K562 (cell line): ENCODE measurements around the gene OR8B8. TPM values are rescaled to one million over a fixed set of nuclear protein-coding genes. Genes with fewer than 3 reads are reported as not detected.

Source experiments
- CTCF ChIP-seq, 3 experiments: IDR thresholded peaks in 2 of 3; conservative IDR thresholded peaks in 1 of 3; 2 replicates each; pipeline ENCODE4 v1.5.1; 2011 to 2012; ENCODE audit warnings: low read length in 3 of 3, mild to moderate bottlenecking in 3 of 3, control low read depth in 2 of 3, improper control_type of control experiment in 1 of 3, inconsistent platforms in 1 of 3, low read depth in 1 of 3, mixed read lengths in 1 of 3, moderate library complexity in 1 of 3; ENCODE audit not compliant: insufficient read depth in 2 of 3
- FOSL1 ChIP-seq: fragments of 200-800 bp; sonication (Bioruptor generic); conservative IDR thresholded peaks from 2 replicates; pipeline ENCODE4 v1.6.1; 2016; ENCODE audit warnings: missing genetic modification characterization, missing compliant biosample characterization
- FOXA3 ChIP-seq, 2 experiments: fragments of 450-650 bp in 1 of 2; sonication (generic) in 1 of 2; formaldehyde crosslinking; IDR thresholded peaks in 1 of 2; conservative IDR thresholded peaks in 1 of 2; 2 replicates each; pipeline versions ENCODE4 v1.4.0 to v1.8.0; 2020 to 2022; ENCODE audit warnings: mild to moderate bottlenecking in 2 of 2, missing genetic modification reagents in 1 of 2
- JUND ChIP-seq, 2 experiments: IDR thresholded peaks; 2 replicates in 1 of 2; 3 replicates in 1 of 2; pipeline ENCODE4 v1.6.1; 2011; ENCODE audit warnings: borderline replicate concordance in 2 of 2, low read depth in 2 of 2, low read length in 2 of 2, improper control_type of control experiment in 1 of 2, missing biosample characterization in 1 of 2, missing genetic modification characterization in 1 of 2, missing genetic modification reagents in 1 of 2
- RAD21 ChIP-seq, 2 experiments: fragments of 250-450 bp in 1 of 2; fragments of 450-650 bp in 1 of 2; sonication (Bioruptor Pico) in 1 of 2; formaldehyde crosslinking in 1 of 2; IDR thresholded peaks in 1 of 2; conservative IDR thresholded peaks in 1 of 2; 2 replicates each; pipeline versions ENCODE4 v1.4.0 to v1.8.0; 2020 to 2022; ENCODE audit warnings: mild to moderate bottlenecking in 2 of 2, moderate library complexity in 1 of 2
- REST ChIP-seq, 2 experiments: fragments of 450-650 bp; formaldehyde crosslinking in 1 of 2; IDR thresholded peaks; 2 replicates each; pipeline versions ENCODE4 v1.4.0 to v1.6.1; 2014 to 2020; ENCODE audit warnings: mild to moderate bottlenecking in 2 of 2, borderline replicate concordance in 1 of 2, low read depth in 1 of 2
- SMC3 ChIP-seq: conservative IDR thresholded peaks from 2 replicates; pipeline ENCODE4 v1.6.1; 2011; ENCODE audit warnings: low read depth, low read length, improper control_type of control experiment; ENCODE audit not compliant: insufficient read depth
- SREBF2 ChIP-seq: sonication (generic); formaldehyde crosslinking; IDR thresholded peaks from 2 replicates; pipeline ENCODE4 v1.4.0; 2020; ENCODE audit warnings: mild to moderate bottlenecking, missing genetic modification reagents
- TEAD1 ChIP-seq, 2 experiments: fragments of 450-650 bp in 1 of 2; sonication (generic) in 1 of 2; formaldehyde crosslinking; IDR thresholded peaks; 2 replicates each; pipeline versions ENCODE4 v1.4.0 to v1.8.0; 2020 to 2022; ENCODE audit warnings: mild to moderate bottlenecking in 2 of 2, missing genetic modification reagents in 1 of 2
- TEAD2 ChIP-seq: fragments of 450-650 bp; IDR thresholded peaks from 2 replicates; pipeline ENCODE4 v1.6.1; 2016; ENCODE audit warnings: missing genetic modification characterization, control low read depth, missing compliant biosample characterization
- TEAD4 ChIP-seq, 2 experiments: sonication (generic) in 1 of 2; formaldehyde crosslinking in 1 of 2; IDR thresholded peaks; 2 replicates each; pipeline versions ENCODE4 v1.6.1 to v1.8.0; 2012 to 2022; ENCODE audit warnings: borderline replicate concordance in 1 of 2, inconsistent platforms in 1 of 2, low read length in 1 of 2, mild to moderate bottlenecking in 1 of 2, missing genetic modification reagents in 1 of 2
- polyA plus RNA-seq, 8 experiments: library from polyadenylated mRNA; depleted of rRNA in 4 of 8; stranded (reverse) in 5 of 8; unstranded in 3 of 8; fragments of >200 nt; fragmentation: Nextera tagmentation in 2 of 8; fragmentation: Illumina TruSeq in 1 of 8; extraction: Ambion mirVana in 2 of 8; extraction: Trizol in 1 of 8; gene quantifications; 2 replicates each; pipeline versions ENCODE4 v1.2.1 to v1.2.3, GENCODE V29; 2011 to 2014; ENCODE audit warnings: inconsistent platforms in 1 of 8, missing spikeins in 1 of 8
- total RNA-seq, 7 experiments: library from RNA; depleted of rRNA in 6 of 7; stranded (reverse); fragments of >200 nt in 6 of 7; fragmentation: Illumina TruSeq in 2 of 7; extraction: Trizol in 2 of 7; gene quantifications; 2 replicates each; pipeline versions ENCODE4 v1.2.1 to v1.2.3, GENCODE V29; 2011 to 2021; ENCODE audit warnings: low replicate concordance in 1 of 7

The OR8B8 gene
- total and polyA plus RNA-seq, 9 of the 15 experiments (the other 6 are each of a cell fraction or from before 2014, with no cell fraction given): 0.18 TPM; not detected in 8

GRCh38 chr11:124402326-124402922 lies 43.1 kb downstream of the OR8B8 start (continued):
- TF ChIP-seq REST (IDR thresholded peaks at IDR 0.05; ENCODE audit: borderline replicate concordance): peak; percentile 59; the same call in 1 of the 2 replicates
- TF ChIP-seq REST (CRISPR knock-in tag; IDR thresholded peaks at IDR 0.05; ENCODE audit: low read depth): no peak
- TF ChIP-seq CTCF (IDR thresholded peaks at IDR 0.05 in 2 of 3, conservative IDR thresholded peaks at IDR 0.05 in 1 of 3; ENCODE audit: insufficient read depth in 2 of 3, low read depth in 1 of 3, low read length in 3 of 3): peak; percentile 75 to 79 (median 78)
- peak; percentile 60 for TF ChIP-seq FOSL1 (tag)
- TF ChIP-seq JUND (IDR thresholded peaks at IDR 0.05; ENCODE audit: borderline replicate concordance, low read depth, low read length): peak; percentile 83; the same call in 1 of the 2 replicates
- peak; percentile 73; the same call in 2 of the 3 replicates for TF ChIP-seq JUND (tag; IDR thresholded peaks at IDR 0.05; ENCODE audit: borderline replicate concordance, low read depth, low read length)
- 0 out of 2 replicates have a peak, but pooled peaks have one; percentile 30 for TF ChIP-seq TEAD2 (tag)
- TF ChIP-seq TEAD4 (IDR thresholded peaks at IDR 0.05; ENCODE audit: low read length): peak; percentile 50
- no peak for TF ChIP-seq TEAD4 (CRISPR knock-in tag; IDR thresholded peaks at IDR 0.05; ENCODE audit: borderline replicate concordance)
- peak in 1 of 2 experiments; percentile 83; a peak in 2 of 4 replicates for TF ChIP-seq TEAD1 (CRISPR knock-in tag; IDR thresholded peaks at IDR 0.05)
- TF ChIP-seq SMC3: peak; percentile 60; the same call in 1 of the 2 replicates
- TF ChIP-seq FOXA3 (CRISPR knock-in tag; conservative IDR thresholded peaks at IDR 0.05 in 1 of 2, IDR thresholded peaks at IDR 0.05 in 1 of 2): no peak
- peak; percentile 49 to 74 for TF ChIP-seq RAD21 (CRISPR knock-in tag; conservative IDR thresholded peaks at IDR 0.05 in 1 of 2, IDR thresholded peaks at IDR 0.05 in 1 of 2)
- no peak for TF ChIP-seq SREBF2 (CRISPR knock-in tag)
